ENCODE results near the gene PRKCA. TPM values are rescaled to one million over a fixed set of nuclear protein-coding genes. Genes with fewer than 3 reads are reported as not detected.

Gene PRKCA
- total and polyA plus RNA-seq, 9 of the 15 experiments (the other 6 are each of a cell fraction or from before 2014, with no cell fraction given) = 3.2 to 33.0 (median 17.8) TPM

- TF ChIP-seq RREB1 (CRISPR knock-in tag; IDR thresholded peaks at IDR 0.05) (no peak), ZNF175 (CRISPR knock-in tag; IDR thresholded peaks at IDR 0.05; ENCODE audit: low read depth) (no peak), STAT6 (CRISPR knock-in tag; IDR thresholded peaks at IDR 0.05) (no peak), KDM4B (IDR thresholded peaks at IDR 0.05; ENCODE audit: borderline replicate concordance in 2 of 2, low read depth in 1 of 2) (no peak), EHMT2 (IDR thresholded peaks at IDR 0.05) (peak; percentile 96), DPF2 (IDR thresholded peaks at IDR 0.05) (no peak), BCL6 (CRISPR knock-in tag; IDR thresholded peaks at IDR 0.05) (no peak), MIER1 (IDR thresholded peaks at IDR 0.05; ENCODE audit: low read depth) (peak; percentile 92), MCM5 (IDR thresholded peaks at IDR 0.05; ENCODE audit: low read depth) (no peak), TRIM24 (IDR thresholded peaks at IDR 0.05) (no peak), PHB2 (IDR thresholded peaks at IDR 0.05; ENCODE audit: low read depth) (no peak), PRMT5 (CRISPR knock-in tag; IDR thresholded peaks at IDR 0.05) (peak; percentile 65; the same call in 1 of the 2 replicates), ZNF165 (CRISPR knock-in tag; IDR thresholded peaks at IDR 0.05; ENCODE audit: borderline replicate concordance) (no peak), ZNF274 (IDR thresholded peaks at IDR 0.05; ENCODE audit: borderline replicate concordance, low read depth, low read length) (no peak), TSC22D4 (tag; IDR thresholded peaks at IDR 0.05) (no peak), WHSC1 (IDR thresholded peaks at IDR 0.05; ENCODE audit: low read length) (no peak), RBM34 (IDR thresholded peaks at IDR 0.05; ENCODE audit: borderline replicate concordance, insufficient read depth, low read length) (no peak)
Measured at GRCh38 chr17:66829386-66829864, 527.0 kb downstream of the PRKCA start (continued).

Measured in K562 (cell line).